Measurements from ENCODE around the gene KCTD15. TPM values are rescaled to one million over a fixed set of nuclear protein-coding genes. Genes with fewer than 3 reads are reported as not detected.

Gene KCTD15
- total RNA-seq, 1 experiment from 2014 or later, result 13.8 TPM

DNA sequence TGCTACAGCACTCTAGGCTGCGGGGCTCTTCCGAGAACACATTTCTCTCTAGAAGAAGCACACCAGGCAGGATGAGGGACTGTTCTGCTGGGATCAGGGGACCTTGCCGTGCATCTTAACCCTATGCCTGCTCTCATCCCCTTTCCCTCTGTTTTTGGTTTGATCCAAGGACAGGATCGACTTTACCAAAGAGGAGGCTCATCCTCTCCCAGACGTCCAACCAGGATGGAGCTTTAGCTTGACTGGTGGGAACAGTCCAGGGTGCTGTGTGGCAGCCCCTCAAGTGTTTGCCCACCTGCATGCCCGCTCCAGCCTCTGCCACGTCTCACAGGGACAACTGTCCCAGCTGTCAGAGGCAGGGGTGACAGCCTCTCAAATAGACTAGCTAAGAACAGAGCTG is 42.3 kb upstream of the KCTD15 start:
- Histone ChIP-seq H3K4me1 (replicated peaks; ENCODE audit: insufficient read depth) (no peaks in the 10 kb centered on the region), H3F3A (ENCODE audit: insufficient read depth, low read depth) (no peaks in the 10 kb centered on the region), H4K20me1 (ENCODE audit: insufficient read depth) (no peaks in the 10 kb centered on the region; the same call in 1 of the 2 replicates), H3K4me2 (no peak overlapping the region), H3K4me3 (no peak overlapping the region), H3K9me2 (ENCODE audit: insufficient read depth) (no peaks in the 10 kb centered on the region), H2AFZ (no peak overlapping the region), H3K27ac (no peak overlapping the region), H3K36me3 (ENCODE audit: low read depth) (no peaks in the 10 kb centered on the region), H3K27me3 (ENCODE audit: insufficient read depth, low read depth) (peaks cover 85% of the 10 kb centered on the region), H3K79me2 (ENCODE audit: low read depth) (no peaks in the 10 kb centered on the region), H3K9me3 (ENCODE audit: insufficient read depth, low read depth) (no peaks in the 10 kb centered on the region)
- ChIA-PET CTCF (no interaction called here), POLR2A (ENCODE audit: unreplicated experiment) (no interaction called here)
- TF ChIP-seq, protein P1, sequence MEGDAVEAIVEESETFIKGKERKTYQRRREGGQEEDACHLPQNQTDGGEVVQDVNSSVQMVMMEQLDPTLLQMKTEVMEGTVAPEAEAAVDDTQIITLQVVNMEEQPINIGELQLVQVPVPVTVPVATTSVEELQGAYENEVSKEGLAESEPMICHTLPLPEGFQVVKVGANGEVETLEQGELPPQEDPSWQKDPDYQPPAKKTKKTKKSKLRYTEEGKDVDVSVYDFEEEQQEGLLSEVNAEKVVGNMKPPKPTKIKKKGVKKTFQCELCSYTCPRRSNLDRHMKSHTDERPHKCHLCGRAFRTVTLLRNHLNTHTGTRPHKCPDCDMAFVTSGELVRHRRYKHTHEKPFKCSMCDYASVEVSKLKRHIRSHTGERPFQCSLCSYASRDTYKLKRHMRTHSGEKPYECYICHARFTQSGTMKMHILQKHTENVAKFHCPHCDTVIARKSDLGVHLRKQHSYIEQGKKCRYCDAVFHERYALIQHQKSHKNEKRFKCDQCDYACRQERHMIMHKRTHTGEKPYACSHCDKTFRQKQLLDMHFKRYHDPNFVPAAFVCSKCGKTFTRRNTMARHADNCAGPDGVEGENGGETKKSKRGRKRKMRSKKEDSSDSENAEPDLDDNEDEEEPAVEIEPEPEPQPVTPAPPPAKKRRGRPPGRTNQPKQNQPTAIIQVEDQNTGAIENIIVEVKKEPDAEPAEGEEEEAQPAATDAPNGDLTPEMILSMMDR (conservative IDR thresholded peaks at IDR 0.05), result no peak
- TF ChIP-seq EZH2 (IDR thresholded peaks at IDR 0.05; ENCODE audit: low read depth), result no peak
- intact Hi-C loops (cut with micrococcal nuclease; ENCODE audit: unreplicated experiment), result no loop called here
- no TSS peak for BruUV-seq (replicated peaks)
- no peak for DNase-seq

DNA sequence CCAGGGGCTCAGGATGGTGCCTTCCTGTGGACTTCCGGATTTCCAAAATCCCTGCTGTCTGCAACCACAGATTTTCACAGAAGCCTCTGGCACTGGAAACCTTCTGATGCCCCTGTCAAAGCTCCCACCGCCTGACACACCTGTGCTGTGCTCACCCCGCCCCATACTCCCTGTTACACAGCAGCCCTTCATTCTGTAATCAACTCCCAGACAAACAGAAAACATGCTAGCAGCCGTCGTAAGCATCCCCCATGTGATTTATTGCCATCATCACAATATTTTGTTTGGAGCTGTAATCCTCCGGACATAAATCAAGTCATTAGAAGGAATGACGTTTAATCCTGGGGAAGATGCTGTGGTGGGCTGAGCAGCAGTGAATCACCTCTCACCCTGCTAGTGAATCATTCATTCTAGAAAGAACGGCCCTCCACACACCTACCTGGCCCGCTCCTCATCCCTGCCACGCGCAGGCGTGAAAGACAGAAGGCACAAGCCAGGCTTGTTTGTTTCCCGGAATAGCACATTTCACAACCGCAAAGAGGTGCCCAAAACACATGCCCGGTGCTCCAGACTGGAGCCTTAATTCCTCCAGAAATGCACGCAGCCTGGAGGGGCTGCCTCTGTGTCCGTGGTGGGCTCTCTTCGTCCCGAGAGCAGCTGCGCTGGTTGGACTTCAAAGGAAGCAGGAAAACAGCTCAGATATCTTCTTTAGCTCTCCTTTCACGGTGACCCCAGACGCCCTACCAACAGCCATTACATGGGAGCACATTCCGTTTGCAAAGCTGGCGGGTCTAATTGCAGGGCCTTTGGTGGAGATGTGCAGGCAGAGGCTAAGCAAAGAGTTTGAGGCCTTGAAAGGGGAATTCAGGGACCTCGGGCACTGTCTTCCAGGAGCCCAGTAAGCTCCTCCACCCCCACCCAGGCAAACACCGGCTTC is 41.3 kb upstream of the KCTD15 start:
- Histone ChIP-seq H3K79me2 (ENCODE audit: low read depth) (no peaks in the 10 kb centered on the region), H2AFZ (no peak overlapping the region), H3K27ac (no peak overlapping the region), H3K9me3 (ENCODE audit: insufficient read depth, low read depth) (no peaks in the 10 kb centered on the region), H3K4me3 (no peak overlapping the region), H3K9me2 (ENCODE audit: insufficient read depth) (no peaks in the 10 kb centered on the region), H3F3A (ENCODE audit: insufficient read depth, low read depth) (no peaks in the 10 kb centered on the region), H3K4me2 (no peak overlapping the region), H3K4me1 (replicated peaks; ENCODE audit: insufficient read depth) (no peaks in the 10 kb centered on the region), H3K27me3 (ENCODE audit: insufficient read depth, low read depth) (peaks cover 82% of the 10 kb centered on the region), H3K36me3 (ENCODE audit: low read depth) (no peaks in the 10 kb centered on the region), H4K20me1 (ENCODE audit: insufficient read depth) (no peaks in the 10 kb centered on the region; the same call in 1 of the 2 replicates)
- intact Hi-C loops (cut with micrococcal nuclease; ENCODE audit: unreplicated experiment), result no loop called here
- TF ChIP-seq, protein P1 (conservative IDR thresholded peaks at IDR 0.05), result no peak
- no peak for TF ChIP-seq EZH2 (IDR thresholded peaks at IDR 0.05; ENCODE audit: low read depth)
- DNase-seq, result no peak
- no TSS peak for BruUV-seq (replicated peaks)
- CTCF ChIA-PET, result interaction anchor here (0.5 kb wide), 1 partner anchor 654 kb away, joined by 12 read pairs; no protein-coding TSS in a partner anchor
- POLR2A ChIA-PET (ENCODE audit: unreplicated experiment), result no interaction called here

DNA sequence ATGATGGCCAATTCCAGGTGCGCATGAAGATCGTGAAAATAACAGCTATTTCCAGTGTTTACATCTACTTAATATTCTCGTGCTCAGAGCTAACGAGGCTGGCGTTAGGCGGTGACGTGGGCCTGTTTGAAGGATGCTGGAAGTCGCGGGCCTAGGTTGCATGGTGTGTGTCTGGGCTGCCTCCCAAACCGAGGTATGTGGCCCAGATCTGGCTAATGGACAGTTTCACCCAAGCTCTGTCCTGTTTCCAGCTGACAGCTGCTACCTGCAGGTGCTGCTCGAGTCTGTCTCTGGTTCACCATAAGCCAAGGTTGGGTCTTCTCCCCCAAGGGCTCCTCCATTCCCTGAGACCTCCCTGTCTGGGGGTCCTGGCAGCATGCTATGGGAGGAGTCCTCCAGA is 40.5 kb upstream of the KCTD15 start:
- DNase-seq, result no peak
- Histone ChIP-seq H4K20me1 (ENCODE audit: insufficient read depth) (no peaks in the 10 kb centered on the region; the same call in 1 of the 2 replicates), H3K27ac (no peak overlapping the region), H3K4me3 (no peak overlapping the region), H3K9me3 (ENCODE audit: insufficient read depth, low read depth) (no peaks in the 10 kb centered on the region), H3K9me2 (ENCODE audit: insufficient read depth) (no peaks in the 10 kb centered on the region), H3F3A (ENCODE audit: insufficient read depth, low read depth) (no peaks in the 10 kb centered on the region), H2AFZ (no peak overlapping the region), H3K4me1 (replicated peaks; ENCODE audit: insufficient read depth) (no peaks in the 10 kb centered on the region), H3K27me3 (ENCODE audit: insufficient read depth, low read depth) (peaks cover 82% of the 10 kb centered on the region), H3K79me2 (ENCODE audit: low read depth) (no peaks in the 10 kb centered on the region), H3K36me3 (ENCODE audit: low read depth) (no peaks in the 10 kb centered on the region), H3K4me2 (no peak overlapping the region)
- CTCF ChIA-PET, result no interaction called here
- POLR2A ChIA-PET (ENCODE audit: unreplicated experiment), result no interaction called here
- no peak for TF ChIP-seq EZH2 (IDR thresholded peaks at IDR 0.05; ENCODE audit: low read depth)
- TF ChIP-seq, protein P1 (conservative IDR thresholded peaks at IDR 0.05), result no peak
- intact Hi-C loops (cut with micrococcal nuclease; ENCODE audit: unreplicated experiment), result no loop called here
- BruUV-seq (replicated peaks), result no TSS peak
